Epithelial cell of proximal tubule (primary cell): ENCODE measurements around the gene INTU. TPM values are rescaled to one million over a fixed set of nuclear protein-coding genes. Genes with fewer than 3 reads are reported as not detected.
A peak's percentile ranks its signal among the peaks of the same experiment; 100 is the strongest.
"Not testable (repeated sequence)": the region's sequence is repeated elsewhere in the genome, so short reads cannot be mapped to it uniquely, and the experiment has no call there.

ENCODE experiments used
- DNase-seq: peaks from one replicate; pipeline ENCODE4 v3.0.0-alpha.2; 2011; ENCODE audit warnings: low read depth
- H3K4me3 ChIP-seq: 2 replicates; pipeline ENCODE4 v1.5.1; 2011; ENCODE audit warnings: low read depth, mild to moderate bottlenecking, low read length
- CTCF ChIP-seq: conservative IDR thresholded peaks from 2 replicates; pipeline ENCODE4 v1.5.1; 2012; ENCODE audit warnings: low read depth, mild to moderate bottlenecking, low read length
- total RNA-seq: library from RNA; depleted of rRNA; stranded (reverse); fragments of >200 nt; gene quantifications from 2 replicates; pipeline ENCODE4 v1.2.3, GENCODE V29; 2015

The INTU gene
- 1.6 and 4.3 TPM in 2 replicates for total RNA-seq

- peak within 1 kb of the TSS; percentile 62 for H3K4me3 ChIP-seq
- DNase-seq, result peak; percentile 77
- TF ChIP-seq CTCF, result no peak
Measured at GRCh38 chr4:127632420-127633403, at the start of gene INTU. Gene INTU (plus strand): TSS chr4:127632957. CDS start chr4:127633035, 78 bp downstream.

GRCh38 chr4:127586496-127586895 is 46.3 kb upstream of the INTU start:
- H3K4me3 ChIP-seq, DNase-seq: not testable (repeated sequence)

- TF ChIP-seq CTCF, result peak; percentile 91
- DNase-seq, result peak; percentile 19
- H3K4me3 ChIP-seq, result no peak overlapping the region
Measured at GRCh38 chr4:127586922-127587571, 45.7 kb upstream of the INTU start.

GRCh38 chr4:127589153-127589552 is 43.6 kb upstream of the INTU start:
- not testable (repeated sequence) for H3K4me3 ChIP-seq, DNase-seq

- no peak for DNase-seq
- H3K4me3 ChIP-seq, result no peak overlapping the region
- TF ChIP-seq CTCF, result no peak
Measured at GRCh38 chr4:127598656-127599055, 34.1 kb upstream of the INTU start.

GRCh38 chr4:127601029-127601428 is 31.7 kb upstream of the INTU start:
- TF ChIP-seq CTCF, result peak; percentile 42
- no peak overlapping the region for H3K4me3 ChIP-seq
- DNase-seq, result no peak

- no peak overlapping the region for H3K4me3 ChIP-seq
Measured at GRCh38 chr4:127604949-127605709, 27.6 kb upstream of the INTU start.

More at GRCh38 chr4:127604949-127605709, 27.6 kb upstream of the INTU start:
- DNase-seq, result no peak
- TF ChIP-seq CTCF, result peak; percentile 50
